Measurements from ENCODE around the gene ITCH. TPM values are rescaled to one million over a fixed set of nuclear protein-coding genes. Genes with fewer than 3 reads are reported as not detected.

Gene ITCH
- total and polyA plus RNA-seq, 9 of the 15 experiments (the other 6 are each of a cell fraction or from before 2014, with no cell fraction given), result 7.5 to 53.0 (median 22.9) TPM

DNA sequence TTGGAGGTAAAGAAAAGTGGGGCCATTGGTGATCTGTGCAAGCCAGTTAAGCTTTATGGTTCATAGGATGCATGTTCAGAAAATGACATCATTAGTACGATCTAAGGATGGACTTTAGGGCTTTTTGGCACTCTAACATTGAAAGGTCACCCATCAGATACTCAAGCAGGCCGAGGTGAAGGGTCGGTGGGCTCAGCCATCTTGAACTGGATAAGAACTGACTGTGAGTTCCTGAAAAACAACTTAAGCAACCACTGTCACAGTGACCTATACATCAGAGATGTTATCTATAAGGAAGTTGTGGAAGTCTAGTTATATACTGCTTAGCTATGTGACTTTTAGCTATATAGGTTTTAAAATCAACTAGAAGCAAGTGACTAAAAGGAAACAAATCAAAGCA, 13.0 kb upstream of the ITCH start (continued):
- TF ChIP-seq, protein P1, sequence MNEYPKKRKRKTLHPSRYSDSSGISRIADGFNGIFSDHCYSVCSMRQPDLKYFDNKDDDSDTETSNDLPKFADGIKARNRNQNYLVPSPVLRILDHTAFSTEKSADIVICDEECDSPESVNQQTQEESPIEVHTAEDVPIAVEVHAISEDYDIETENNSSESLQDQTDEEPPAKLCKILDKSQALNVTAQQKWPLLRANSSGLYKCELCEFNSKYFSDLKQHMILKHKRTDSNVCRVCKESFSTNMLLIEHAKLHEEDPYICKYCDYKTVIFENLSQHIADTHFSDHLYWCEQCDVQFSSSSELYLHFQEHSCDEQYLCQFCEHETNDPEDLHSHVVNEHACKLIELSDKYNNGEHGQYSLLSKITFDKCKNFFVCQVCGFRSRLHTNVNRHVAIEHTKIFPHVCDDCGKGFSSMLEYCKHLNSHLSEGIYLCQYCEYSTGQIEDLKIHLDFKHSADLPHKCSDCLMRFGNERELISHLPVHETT (CRISPR knock-in tag; conservative IDR thresholded peaks at IDR 0.05 in 1 of 2, IDR thresholded peaks at IDR 0.05 in 1 of 2), result 0 out of 4 replicates have a peak, but pooled peaks of 1 of the 2 experiments have one; percentile 44
- TF ChIP-seq, protein P2, sequence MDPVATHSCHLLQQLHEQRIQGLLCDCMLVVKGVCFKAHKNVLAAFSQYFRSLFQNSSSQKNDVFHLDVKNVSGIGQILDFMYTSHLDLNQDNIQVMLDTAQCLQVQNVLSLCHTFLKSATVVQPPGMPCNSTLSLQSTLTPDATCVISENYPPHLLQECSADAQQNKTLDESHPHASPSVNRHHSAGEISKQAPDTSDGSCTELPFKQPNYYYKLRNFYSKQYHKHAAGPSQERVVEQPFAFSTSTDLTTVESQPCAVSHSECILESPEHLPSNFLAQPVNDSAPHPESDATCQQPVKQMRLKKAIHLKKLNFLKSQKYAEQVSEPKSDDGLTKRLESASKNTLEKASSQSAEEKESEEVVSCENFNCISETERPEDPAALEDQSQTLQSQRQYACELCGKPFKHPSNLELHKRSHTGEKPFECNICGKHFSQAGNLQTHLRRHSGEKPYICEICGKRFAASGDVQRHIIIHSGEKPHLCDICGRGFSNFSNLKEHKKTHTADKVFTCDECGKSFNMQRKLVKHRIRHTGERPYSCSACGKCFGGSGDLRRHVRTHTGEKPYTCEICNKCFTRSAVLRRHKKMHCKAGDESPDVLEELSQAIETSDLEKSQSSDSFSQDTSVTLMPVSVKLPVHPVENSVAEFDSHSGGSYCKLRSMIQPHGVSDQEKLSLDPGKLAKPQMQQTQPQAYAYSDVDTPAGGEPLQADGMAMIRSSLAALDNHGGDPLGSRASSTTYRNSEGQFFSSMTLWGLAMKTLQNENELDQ (CRISPR knock-in tag; IDR thresholded peaks at IDR 0.05; ENCODE audit: borderline replicate concordance), result no peak
- TF ChIP-seq NFIX (CRISPR knock-in tag; IDR thresholded peaks at IDR 0.05; ENCODE audit: low read depth) (no peak), CHD2 (IDR thresholded peaks at IDR 0.05; ENCODE audit: low read depth, low read length) (no peak), YY1 (IDR thresholded peaks at IDR 0.05; ENCODE audit: borderline replicate concordance in 1 of 3, control insufficient read depth in 1 of 3, extremely low read depth in 1 of 3, insufficient read depth in 3 of 3, insufficient read length in 1 of 3, insufficient replicate concordance in 2 of 3, low read depth in 1 of 3, low read length in 2 of 3) (peak in 1 of 3 experiments; percentile 29), XRCC4 (IDR thresholded peaks at IDR 0.05; ENCODE audit: extremely low read depth, insufficient read depth, insufficient read length) (no peak), IRF2 (CRISPR knock-in tag; IDR thresholded peaks at IDR 0.05) (no peak), HNRNPUL1 (IDR thresholded peaks at IDR 0.05; ENCODE audit: low read length) (no peak), ZNF586 (CRISPR knock-in tag; conservative IDR thresholded peaks at IDR 0.05) (no peak), NR2C1 (IDR thresholded peaks at IDR 0.05) (no peak; the same call in 1 of the 2 replicates), NR2C1 (tag; IDR thresholded peaks at IDR 0.05) (peak; percentile 50; the same call in 1 of the 2 replicates)
- TF ChIP-seq, protein P3, sequence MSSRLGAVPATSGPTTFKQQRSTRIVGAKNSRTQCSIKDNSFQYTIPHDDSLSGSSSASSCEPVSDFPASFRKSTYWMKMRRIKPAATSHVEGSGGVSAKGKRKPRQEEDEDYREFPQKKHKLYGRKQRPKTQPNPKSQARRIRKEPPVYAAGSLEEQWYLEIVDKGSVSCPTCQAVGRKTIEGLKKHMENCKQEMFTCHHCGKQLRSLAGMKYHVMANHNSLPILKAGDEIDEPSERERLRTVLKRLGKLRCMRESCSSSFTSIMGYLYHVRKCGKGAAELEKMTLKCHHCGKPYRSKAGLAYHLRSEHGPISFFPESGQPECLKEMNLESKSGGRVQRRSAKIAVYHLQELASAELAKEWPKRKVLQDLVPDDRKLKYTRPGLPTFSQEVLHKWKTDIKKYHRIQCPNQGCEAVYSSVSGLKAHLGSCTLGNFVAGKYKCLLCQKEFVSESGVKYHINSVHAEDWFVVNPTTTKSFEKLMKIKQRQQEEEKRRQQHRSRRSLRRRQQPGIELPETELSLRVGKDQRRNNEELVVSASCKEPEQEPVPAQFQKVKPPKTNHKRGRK (tag; IDR thresholded peaks at IDR 0.05), result no peak
- TF ChIP-seq, protein P4, sequence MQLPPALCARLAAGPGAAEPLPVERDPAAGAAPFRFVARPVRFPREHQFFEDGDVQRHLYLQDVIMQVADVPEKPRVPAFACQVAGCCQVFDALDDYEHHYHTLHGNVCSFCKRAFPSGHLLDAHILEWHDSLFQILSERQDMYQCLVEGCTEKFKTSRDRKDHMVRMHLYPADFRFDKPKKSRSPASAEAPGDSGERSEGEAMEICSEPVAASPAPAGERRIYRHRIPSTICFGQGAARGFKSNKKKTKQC (CRISPR knock-in tag; IDR thresholded peaks at IDR 0.05), result no peak
- TF ChIP-seq, protein P5, sequence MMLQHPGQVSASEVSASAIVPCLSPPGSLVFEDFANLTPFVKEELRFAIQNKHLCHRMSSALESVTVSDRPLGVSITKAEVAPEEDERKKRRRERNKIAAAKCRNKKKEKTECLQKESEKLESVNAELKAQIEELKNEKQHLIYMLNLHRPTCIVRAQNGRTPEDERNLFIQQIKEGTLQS (IDR thresholded peaks at IDR 0.05), result 0 out of 2 replicates have a peak, but pooled peaks have one; percentile 7
- TF ChIP-seq, protein P5 (CRISPR knock-in tag; conservative IDR thresholded peaks at IDR 0.05), result no peak
- TF ChIP-seq, protein P6, sequence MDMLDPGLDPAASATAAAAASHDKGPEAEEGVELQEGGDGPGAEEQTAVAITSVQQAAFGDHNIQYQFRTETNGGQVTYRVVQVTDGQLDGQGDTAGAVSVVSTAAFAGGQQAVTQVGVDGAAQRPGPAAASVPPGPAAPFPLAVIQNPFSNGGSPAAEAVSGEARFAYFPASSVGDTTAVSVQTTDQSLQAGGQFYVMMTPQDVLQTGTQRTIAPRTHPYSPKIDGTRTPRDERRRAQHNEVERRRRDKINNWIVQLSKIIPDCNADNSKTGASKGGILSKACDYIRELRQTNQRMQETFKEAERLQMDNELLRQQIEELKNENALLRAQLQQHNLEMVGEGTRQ (CRISPR knock-in tag; IDR thresholded peaks at IDR 0.05), result no peak
